ENCODE results near the gene USP36. TPM values are rescaled to one million over a fixed set of nuclear protein-coding genes. Genes with fewer than 3 reads are reported as not detected.

USP36 gene
- total RNA-seq, 1 donor from 2014 or later, result 53.4 TPM

DNA sequence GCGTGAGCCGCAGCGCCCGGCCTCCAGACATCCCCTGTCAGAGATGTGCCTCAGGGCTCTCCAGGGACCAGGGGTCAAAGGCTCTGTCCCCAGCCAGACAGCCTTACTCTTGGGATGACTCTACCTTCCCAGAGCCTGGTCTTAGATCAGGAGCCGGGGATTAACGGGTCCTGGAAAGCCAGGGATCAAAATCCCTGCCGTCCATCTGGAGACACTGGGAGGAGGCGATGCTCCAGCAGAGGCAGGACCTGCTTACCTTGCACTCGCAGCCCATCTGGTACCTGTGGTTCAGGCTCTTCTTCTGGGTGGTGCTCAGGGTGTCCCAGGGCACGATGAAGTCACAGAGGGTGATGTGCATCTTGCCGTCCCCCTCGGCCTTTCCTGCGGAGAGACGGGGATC, 16.7 kb upstream of the USP36 start:
- DNase-seq (ENCODE audit: extremely low spot score, unreplicated experiment), result no peak
- H3K4me1 Mint-ChIP-seq (ENCODE audit: unreplicated experiment), result no peaks in the 10 kb centered on the region
- TF ChIP-seq, protein P1, sequence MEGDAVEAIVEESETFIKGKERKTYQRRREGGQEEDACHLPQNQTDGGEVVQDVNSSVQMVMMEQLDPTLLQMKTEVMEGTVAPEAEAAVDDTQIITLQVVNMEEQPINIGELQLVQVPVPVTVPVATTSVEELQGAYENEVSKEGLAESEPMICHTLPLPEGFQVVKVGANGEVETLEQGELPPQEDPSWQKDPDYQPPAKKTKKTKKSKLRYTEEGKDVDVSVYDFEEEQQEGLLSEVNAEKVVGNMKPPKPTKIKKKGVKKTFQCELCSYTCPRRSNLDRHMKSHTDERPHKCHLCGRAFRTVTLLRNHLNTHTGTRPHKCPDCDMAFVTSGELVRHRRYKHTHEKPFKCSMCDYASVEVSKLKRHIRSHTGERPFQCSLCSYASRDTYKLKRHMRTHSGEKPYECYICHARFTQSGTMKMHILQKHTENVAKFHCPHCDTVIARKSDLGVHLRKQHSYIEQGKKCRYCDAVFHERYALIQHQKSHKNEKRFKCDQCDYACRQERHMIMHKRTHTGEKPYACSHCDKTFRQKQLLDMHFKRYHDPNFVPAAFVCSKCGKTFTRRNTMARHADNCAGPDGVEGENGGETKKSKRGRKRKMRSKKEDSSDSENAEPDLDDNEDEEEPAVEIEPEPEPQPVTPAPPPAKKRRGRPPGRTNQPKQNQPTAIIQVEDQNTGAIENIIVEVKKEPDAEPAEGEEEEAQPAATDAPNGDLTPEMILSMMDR (conservative IDR thresholded peaks at IDR 0.05), result no peak
- H3K27ac Mint-ChIP-seq, result no peak overlapping the region
- H3K27me3 Mint-ChIP-seq, result no peaks in the 10 kb centered on the region
- H3K4me3 Mint-ChIP-seq, result no peak overlapping the region
- H3K9me3 Mint-ChIP-seq, result no peaks in the 10 kb centered on the region
- peaks cover 15% of the 10 kb centered on the region for H3K36me3 Mint-ChIP-seq

DNA sequence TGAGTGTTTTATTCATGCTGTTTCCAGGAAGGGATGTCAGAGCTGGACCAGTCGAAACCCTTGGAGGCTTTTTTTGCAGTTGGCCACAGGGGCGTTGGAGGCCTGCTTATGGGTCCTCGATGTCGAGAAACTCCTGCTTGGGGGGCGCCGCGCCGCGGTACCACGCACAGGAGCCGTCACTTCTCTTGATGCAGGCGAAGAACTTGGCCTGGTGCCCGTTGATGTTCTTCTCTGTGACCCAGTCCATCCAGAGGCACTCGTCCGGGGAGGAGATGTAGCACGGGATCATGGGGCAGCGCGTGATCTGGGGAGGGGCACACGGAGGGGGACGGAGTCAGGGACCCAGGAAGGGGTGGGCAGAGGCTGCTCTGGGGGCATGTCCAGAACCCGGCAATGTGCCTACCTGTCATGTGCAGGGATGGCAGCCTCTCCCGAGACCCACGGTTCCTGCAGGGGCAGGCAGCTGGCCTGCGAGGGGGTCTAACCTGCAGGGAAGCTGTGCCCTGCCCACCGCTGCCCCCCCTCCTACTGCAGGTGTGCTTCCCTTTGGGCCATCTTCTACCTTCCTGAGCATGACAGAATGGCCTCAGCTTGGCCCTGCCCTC, 15.0 kb upstream of the USP36 start:
- no peak overlapping the region for H3K4me3 Mint-ChIP-seq
- H3K36me3 Mint-ChIP-seq, result peaks cover 4% of the 10 kb centered on the region
- DNase-seq (ENCODE audit: extremely low spot score, unreplicated experiment), result no peak
- no peaks in the 10 kb centered on the region for H3K9me3 Mint-ChIP-seq
- H3K4me1 Mint-ChIP-seq (ENCODE audit: unreplicated experiment), result no peaks in the 10 kb centered on the region
- H3K27ac Mint-ChIP-seq, result no peak overlapping the region
- TF ChIP-seq, protein P1 (conservative IDR thresholded peaks at IDR 0.05), result no peak
- H3K27me3 Mint-ChIP-seq, result no peaks in the 10 kb centered on the region

DNA sequence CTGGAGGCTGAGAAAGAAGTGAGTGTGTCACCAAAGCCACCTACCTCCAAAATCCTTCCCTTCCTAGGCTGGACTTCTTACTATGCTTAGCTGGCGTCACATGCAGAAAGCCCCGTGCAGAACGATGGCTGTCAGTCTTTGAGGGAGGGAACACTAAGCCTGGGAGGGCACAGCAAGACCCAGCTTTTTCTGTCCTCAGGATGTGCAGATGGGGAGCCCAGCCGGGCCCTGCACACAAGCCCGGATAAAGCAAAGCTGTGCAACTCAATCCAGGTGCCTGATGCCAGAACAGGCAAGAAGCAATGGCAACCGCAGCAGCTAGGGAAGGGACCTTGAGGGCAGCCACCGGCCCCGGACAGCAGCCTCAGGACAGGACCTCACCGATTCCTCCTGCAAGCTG, 13.9 kb upstream of the USP36 start:
- Mint-ChIP-seq H3K27ac (no peak overlapping the region), H3K27me3 (no peaks in the 10 kb centered on the region), H3K4me3 (no peak overlapping the region), H3K36me3 (peaks cover 4% of the 10 kb centered on the region), H3K9me3 (no peaks in the 10 kb centered on the region), H3K4me1 (ENCODE audit: unreplicated experiment) (no peaks in the 10 kb centered on the region)
- TF ChIP-seq, protein P1 (conservative IDR thresholded peaks at IDR 0.05), result no peak
- no peak for DNase-seq (ENCODE audit: extremely low spot score, unreplicated experiment)

DNA sequence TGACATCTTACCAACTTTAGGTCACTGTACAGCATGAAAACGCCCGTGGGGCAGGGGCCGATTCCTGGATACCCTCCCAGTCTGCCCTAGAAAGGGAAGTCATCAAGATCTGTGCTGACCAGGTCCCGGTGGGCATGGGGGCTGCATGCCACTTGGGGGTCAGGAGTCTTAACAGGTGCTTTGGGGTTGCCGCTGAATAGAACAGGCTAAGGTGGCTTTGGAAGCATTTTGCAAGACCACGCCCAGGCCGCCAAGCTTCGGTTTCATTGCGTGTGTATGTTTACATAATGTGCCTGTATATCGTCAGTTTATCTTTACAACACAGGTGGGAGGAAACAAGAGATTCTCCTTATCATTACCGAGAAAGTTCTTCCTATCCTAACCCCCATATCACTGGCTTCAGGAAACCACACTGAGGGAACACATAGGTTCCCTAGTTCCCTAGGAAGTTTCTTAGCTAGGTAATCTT, 13.3 kb upstream of the USP36 start:
- Mint-ChIP-seq H3K4me1 (ENCODE audit: unreplicated experiment) (no peaks in the 10 kb centered on the region), H3K9me3 (no peaks in the 10 kb centered on the region), H3K27me3 (no peaks in the 10 kb centered on the region), H3K36me3 (peaks cover 4% of the 10 kb centered on the region), H3K4me3 (no peak overlapping the region), H3K27ac (no peak overlapping the region)
- TF ChIP-seq, protein P1 (conservative IDR thresholded peaks at IDR 0.05), result no peak
- no peak for DNase-seq (ENCODE audit: extremely low spot score, unreplicated experiment)

DNA sequence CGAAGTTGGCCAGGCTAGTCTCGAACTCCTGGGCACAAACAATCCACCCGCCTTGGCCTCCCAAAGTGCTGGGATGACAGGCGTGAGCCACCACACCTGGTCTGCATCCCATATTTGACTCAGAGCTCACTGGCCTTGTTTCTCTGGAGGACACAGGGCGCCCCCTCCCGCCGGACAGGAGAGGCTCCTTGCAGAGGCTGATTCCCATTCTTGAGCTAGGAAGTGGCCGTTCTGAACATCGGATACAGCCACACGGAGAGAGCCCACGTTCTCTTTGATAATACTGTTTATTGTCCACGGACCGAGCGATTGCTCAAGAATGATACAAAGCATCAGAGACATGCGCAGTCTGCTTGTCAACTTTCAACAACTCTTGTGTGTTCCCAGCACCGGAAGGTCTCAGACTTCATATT, 12.1 kb upstream of the USP36 start:
- Mint-ChIP-seq H3K27me3 (no peaks in the 10 kb centered on the region), H3K9me3 (no peaks in the 10 kb centered on the region), H3K36me3 (peaks cover 8% of the 10 kb centered on the region), H3K4me3 (no peak overlapping the region), H3K4me1 (ENCODE audit: unreplicated experiment) (no peaks in the 10 kb centered on the region), H3K27ac (no peak overlapping the region)
- TF ChIP-seq, protein P1 (conservative IDR thresholded peaks at IDR 0.05), result no peak
- no peak for DNase-seq (ENCODE audit: extremely low spot score, unreplicated experiment)

Data from type B pancreatic cell (in vitro differentiated cells).